ENCODE measurements around the gene MCAM.

DNA sequence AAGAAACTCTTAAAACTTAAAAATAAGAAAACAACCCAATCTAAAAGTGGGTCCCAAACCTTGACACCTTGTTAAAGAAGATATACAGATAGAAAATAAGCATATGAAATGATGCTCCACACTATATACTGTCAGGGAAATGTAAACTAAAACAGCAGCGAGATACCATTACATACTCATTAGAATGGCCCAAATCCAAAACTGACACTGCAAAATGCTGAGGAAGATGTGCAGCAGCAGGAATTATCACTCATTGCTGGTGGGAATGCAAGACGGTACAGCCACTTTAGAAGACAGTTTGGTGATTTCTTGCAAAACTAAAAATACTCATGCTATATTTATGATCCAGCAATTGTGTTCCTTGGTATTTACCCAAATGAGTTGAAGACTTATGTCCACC is 12.4 kb upstream of the MCAM start:
- TF ChIP-seq POLR2AphosphoS5 (IDR thresholded peaks at IDR 0.05; ENCODE audit: low read depth, low read length): no peak
- TF ChIP-seq TAF1 (IDR thresholded peaks at IDR 0.05; ENCODE audit: borderline replicate concordance, insufficient read depth, low read length): no peak
- TF ChIP-seq, protein P1, sequence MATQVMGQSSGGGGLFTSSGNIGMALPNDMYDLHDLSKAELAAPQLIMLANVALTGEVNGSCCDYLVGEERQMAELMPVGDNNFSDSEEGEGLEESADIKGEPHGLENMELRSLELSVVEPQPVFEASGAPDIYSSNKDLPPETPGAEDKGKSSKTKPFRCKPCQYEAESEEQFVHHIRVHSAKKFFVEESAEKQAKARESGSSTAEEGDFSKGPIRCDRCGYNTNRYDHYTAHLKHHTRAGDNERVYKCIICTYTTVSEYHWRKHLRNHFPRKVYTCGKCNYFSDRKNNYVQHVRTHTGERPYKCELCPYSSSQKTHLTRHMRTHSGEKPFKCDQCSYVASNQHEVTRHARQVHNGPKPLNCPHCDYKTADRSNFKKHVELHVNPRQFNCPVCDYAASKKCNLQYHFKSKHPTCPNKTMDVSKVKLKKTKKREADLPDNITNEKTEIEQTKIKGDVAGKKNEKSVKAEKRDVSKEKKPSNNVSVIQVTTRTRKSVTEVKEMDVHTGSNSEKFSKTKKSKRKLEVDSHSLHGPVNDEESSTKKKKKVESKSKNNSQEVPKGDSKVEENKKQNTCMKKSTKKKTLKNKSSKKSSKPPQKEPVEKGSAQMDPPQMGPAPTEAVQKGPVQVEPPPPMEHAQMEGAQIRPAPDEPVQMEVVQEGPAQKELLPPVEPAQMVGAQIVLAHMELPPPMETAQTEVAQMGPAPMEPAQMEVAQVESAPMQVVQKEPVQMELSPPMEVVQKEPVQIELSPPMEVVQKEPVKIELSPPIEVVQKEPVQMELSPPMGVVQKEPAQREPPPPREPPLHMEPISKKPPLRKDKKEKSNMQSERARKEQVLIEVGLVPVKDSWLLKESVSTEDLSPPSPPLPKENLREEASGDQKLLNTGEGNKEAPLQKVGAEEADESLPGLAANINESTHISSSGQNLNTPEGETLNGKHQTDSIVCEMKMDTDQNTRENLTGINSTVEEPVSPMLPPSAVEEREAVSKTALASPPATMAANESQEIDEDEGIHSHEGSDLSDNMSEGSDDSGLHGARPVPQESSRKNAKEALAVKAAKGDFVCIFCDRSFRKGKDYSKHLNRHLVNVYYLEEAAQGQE (IDR thresholded peaks at IDR 0.05; ENCODE audit: insufficient read depth in 1 of 2, low read depth in 2 of 2, low read length in 2 of 2): no peak
- no peak for TF ChIP-seq SIN3A (IDR thresholded peaks at IDR 0.05; ENCODE audit: borderline replicate concordance, insufficient read depth, low read length)

Data from PFSK-1 (cell line).